Measurements from ENCODE around the gene SYNE1.

The SYNE1 gene

DNA sequence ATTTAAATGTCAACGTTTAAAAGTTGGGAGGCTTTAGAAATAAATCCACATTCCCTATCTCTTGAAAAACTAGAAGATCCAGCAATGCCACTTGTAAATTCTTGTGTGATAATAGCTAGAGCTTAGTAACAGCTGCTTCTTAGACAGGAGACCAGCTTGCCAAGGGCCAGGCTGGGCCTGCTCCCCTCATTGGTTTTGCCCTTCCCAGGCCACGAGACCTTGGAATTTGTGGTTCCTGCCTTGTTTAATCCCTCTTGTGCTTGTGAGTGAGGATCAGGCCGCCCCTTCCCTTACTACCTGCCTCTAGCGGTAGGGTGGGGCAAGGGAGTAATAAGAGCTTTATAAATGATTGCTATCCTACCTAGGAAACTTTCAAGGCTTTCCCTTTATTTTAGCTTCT, 363.5 kb downstream of the SYNE1 start:
- DNase-seq (ENCODE audit: low spot score), result no peak

DNA sequence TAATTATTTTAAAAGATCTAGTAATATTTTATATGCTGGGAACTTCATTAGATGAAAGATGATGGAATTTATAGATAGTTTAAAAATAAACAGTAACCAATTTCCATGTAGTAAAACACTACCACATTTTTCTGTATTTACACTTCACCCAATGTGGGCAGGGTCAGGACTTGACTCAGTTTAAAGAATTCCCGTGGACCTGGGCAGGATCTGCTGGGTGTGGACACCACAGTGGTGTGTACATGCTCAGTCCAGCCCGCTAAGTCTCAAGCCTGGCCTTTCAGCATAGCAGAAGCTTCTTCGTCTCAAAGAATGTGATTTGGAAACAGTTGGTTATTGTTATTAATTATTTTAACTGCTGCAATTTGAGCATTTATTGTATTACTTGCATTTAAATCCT, 364.2 kb downstream of the SYNE1 start:
- no peak for DNase-seq (ENCODE audit: low spot score)

DNA sequence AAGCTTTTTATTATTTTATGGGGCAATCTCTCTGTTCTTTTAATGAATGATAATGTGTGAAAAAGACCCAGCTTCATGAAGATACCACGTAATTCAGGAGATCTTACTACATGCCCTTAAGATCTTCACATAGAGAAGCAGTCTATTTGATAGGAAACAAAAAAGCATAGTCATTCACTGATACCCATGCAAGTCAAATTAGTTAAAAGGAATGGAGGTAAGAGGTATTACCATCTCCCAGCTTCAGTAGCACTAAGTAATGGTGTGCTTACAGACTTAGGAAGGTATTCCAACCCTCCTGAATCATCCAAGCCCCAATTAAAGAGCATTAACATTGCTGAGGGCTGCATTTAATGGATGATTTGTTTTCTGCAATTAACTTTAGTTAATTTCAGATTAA, 364.7 kb downstream of the SYNE1 start:
- DNase-seq (ENCODE audit: low spot score), result no peak

DNA sequence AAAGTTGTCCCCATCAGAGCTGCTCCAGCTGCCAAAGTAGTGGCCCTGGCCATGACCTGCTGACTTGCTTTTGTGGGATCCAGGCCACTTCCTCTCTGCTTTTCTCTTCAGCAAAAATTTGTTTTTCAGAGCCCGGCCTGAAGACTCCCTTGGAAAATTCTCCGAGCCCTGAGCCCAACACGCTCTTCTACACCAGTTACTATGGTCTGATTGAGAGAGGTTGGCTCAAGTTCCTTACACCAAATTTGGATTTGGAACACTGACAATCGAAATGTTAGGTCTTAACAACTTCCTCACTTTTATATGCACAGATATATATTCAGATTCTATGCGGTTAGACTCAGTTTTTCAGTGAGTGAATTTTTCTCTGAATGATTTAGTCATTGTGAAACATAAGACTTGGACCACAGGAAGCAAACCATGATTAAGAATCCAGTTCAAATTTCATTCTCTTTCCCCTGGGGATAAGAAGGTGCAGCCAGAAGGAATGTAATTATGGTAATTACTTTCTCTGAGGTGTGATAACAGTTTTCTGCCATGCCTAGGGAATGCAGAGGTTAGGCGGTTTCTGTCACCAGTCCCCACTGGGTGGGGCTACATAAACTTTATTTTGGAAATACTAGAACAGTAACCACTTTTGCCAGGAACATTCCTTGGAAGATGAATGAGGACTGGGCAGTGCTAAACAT, 365.2 kb downstream of the SYNE1 start:
- DNase-seq (ENCODE audit: low spot score), result no peak

DNA sequence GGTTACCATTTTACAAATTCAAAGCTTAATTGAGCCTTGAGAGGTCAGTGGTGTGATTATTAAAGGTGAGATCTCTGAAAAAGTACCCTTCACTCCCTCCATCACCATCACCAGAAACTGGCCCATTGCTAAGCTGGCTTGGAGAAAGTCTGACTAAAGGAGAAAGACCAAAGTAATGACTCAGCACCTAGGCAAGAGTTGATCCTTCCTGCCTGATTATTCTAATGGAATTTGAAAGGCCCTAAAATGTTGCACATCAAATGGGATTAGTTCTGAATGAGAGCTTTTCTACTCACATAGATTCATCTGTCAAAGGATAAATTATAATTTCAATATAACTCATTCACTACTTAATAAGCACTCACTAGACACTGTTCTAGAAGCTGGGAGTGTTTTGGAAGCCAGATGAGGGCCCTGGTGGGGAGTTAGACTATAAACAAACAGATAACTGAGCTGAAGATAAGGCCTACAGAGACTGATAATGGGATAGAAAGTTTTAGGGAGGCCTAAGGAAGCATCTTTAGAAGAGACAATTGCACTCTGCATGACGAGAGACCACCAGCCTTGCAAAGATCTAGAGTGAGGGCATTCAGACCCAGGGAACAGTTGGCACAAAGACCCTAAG, 366.7 kb downstream of the SYNE1 start:
- no peak for DNase-seq (ENCODE audit: low spot score)

DNA sequence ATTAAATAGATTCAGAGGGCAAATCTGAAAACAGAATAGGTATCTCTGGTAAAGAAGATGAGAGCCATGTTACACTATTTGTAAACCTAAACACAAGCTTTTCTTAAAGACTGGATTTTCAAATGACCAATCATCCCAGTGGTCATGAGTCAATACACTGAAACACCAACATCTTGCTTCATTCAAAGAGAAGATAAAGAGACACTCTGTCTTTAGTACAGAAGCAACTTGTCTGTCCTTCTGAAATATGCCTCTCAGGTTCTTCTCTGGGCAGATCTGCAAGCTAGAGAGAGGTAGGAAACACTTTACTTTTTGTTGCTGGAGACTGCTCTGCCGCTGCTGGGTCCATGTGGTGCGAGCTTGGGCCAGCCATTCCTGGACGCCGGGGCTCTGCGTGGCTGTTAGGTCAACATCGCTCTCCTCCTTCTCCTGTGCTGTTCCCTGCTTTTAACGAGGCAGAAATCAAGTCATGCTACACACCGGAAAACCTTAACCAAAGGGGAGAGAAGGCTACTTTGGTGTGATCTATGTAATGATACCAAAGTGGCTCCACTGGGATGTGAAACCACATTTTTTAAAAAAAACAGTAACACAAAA, 368.2 kb downstream of the SYNE1 start:
- no peak for DNase-seq (ENCODE audit: low spot score)

DNA sequence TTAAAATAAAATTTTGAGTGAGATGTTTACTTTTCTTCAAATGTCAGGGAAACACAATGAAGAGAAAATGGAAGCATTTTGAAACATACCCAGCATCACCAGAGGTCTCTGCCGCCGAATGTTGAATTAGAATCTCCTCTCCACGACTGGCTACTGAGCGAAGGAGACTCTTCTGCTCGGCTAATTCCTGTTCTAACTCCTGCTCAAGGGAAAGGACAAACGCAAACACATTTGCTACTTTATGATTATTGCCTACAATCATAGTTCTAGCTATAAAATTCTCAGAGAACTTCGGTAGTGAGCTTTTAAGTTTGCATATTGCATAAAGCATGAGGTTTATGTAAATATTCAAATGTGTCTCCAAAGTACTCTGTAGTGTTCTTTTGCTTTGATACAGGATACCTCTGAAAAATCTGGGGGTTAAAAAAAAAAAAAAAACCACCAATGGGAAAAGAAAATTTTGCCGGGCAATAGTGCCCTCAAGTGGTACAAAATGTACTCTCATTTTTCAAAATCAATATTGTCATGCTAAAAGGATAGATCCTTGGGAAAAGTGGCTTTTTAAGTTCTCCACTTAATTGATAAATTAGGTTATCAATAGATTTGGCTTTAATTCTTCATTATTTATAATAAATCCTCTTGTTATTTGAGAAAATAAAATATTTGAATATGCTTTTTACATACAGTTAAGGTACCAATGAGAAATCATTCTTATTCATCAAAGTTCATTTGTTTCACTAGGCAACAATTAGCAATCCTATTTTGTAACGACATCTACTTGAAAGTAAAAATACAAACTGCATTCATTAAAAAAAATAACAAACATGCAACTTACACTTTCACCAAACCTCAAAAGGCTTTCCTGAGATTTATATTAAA, 369.0 kb downstream of the SYNE1 start:
- DNase-seq (ENCODE audit: low spot score), result no peak

DNA sequence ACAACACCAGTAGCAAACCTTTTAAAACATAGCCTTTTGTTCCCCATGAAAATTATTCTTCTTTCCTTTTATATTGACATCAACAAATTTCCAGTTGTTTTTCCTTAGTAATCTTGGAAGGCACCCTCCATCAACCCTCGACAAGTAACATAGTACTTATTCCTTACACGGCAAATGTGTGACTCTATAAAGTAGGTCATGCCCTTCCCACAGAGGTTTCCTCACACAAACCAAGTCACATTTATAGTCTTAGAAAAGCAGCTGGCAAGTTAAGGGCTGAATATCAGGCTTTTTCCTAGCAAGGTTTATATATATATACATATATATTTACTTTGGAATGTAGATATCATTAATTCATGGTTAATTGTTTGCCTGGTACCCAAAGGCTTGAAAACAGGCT, 371.5 kb downstream of the SYNE1 start:
- no peak for DNase-seq (ENCODE audit: low spot score)

DNA sequence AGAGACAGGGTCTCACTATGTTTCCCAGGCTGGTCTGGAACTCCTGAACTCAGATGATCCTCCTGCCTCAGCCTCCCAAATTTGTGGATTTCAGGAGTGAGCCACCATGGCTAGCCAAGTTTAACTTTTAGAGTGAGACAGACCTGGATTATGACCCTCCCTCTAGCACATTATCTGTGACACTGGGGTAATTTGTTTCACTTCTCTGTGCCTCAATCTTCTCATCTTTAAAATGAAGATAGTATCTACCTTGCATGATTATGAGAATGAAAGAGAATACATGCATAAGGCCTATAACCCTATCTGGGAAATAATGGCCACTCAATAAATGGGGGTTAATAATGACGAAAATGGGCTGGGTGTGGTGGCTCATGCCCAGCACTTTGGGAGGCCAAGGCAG, 373.6 kb downstream of the SYNE1 start:
- no peak for DNase-seq (ENCODE audit: low spot score)

DNA sequence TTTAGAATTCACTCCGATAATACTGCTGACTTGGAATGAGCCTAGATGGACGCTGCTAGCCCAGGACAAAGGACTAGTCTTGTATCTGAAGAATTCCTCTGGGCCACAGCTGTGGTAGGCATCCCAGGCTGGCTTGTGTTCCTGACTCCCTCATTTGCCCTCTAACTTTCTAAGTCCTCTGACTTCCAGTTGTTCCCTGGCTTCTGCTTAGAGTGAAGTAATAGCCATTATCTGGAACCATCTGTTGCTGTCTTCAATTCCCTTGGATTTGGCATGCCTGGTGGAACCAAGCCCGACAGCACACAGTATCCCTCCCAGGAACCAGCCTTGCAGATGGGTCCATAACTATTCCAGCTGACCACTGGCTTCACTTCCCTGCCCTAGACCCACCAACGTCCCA, 376.0 kb downstream of the SYNE1 start:
- no peak for DNase-seq (ENCODE audit: low spot score)

DNA sequence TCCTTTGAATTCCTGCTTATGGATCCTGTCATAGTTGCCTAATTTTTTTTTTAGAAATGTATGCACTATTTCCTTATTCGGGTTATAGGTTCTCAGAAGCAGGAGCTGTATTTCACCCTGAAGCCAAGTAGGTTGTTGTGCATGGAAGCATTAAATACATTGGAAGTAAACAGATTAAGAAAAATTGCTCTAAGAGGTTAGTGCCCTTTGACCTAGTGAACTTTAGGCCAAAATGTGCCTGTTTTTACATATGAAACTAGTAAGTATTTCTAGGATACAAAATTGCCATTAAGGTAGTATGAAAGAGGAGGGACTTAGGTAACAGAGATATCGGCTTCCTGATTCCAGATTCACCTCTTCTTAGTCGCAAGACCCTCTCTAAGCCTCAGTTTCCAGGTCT, 377.9 kb downstream of the SYNE1 start:
- no peak for DNase-seq (ENCODE audit: low spot score)

DNA sequence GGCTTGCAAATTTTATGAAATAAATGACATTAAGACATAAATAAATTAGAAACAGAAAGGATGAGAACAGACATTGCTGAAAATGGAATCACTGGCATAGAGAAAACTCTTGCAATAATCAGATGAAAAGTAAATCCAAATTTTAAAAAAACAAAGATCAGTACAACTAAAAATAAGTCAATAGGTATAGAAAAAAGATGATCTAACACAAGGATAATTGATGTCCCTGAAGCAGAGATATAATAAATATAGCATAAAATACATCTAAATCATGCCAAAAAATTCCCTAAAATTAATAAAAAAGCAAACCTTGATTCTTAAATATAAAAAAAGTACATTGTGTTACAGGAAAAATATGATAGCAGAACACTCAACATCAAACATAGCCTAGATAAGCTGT, 379.6 kb downstream of the SYNE1 start:
- no peak for DNase-seq (ENCODE audit: low spot score)

DNA sequence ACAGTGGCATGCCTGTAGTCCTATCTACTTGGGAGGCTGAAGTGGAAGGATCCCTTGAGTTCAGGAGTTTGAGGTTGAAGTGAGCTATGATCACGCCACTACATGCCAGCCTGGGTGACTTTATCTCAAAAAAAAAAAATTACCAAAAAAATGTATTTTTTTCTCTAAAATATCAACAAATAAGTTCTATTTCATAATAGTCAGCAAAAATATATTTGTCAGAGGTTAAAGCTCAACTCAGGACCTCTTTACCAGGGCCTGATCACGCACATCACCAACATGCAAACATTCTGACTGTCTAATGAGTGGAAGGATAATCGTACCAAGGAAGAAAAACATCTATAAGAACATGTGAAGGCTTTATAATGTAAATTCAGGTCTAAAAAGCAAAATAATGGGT, 387.0 kb downstream of the SYNE1 start:
- no peak for DNase-seq (ENCODE audit: low spot score)

DNA sequence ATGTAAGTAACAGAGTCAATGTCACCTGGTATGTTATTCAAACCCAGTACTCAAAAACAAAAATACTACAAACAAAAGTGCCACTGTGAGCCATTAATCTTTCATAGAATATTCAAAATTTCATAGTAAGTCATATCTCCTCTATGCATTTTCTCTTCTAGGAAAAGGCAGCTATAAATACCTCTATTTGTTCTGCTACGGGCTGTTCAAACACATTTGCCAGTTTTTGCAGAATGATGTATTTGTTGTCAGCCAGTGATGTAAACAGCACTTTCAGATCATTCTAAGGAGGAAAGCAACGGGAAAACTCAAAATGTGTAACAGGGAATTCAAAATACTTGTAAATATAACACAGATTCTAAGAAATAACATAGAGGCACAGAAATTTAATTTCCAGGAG, 388.2 kb downstream of the SYNE1 start:
- no peak for DNase-seq (ENCODE audit: low spot score)

DNA sequence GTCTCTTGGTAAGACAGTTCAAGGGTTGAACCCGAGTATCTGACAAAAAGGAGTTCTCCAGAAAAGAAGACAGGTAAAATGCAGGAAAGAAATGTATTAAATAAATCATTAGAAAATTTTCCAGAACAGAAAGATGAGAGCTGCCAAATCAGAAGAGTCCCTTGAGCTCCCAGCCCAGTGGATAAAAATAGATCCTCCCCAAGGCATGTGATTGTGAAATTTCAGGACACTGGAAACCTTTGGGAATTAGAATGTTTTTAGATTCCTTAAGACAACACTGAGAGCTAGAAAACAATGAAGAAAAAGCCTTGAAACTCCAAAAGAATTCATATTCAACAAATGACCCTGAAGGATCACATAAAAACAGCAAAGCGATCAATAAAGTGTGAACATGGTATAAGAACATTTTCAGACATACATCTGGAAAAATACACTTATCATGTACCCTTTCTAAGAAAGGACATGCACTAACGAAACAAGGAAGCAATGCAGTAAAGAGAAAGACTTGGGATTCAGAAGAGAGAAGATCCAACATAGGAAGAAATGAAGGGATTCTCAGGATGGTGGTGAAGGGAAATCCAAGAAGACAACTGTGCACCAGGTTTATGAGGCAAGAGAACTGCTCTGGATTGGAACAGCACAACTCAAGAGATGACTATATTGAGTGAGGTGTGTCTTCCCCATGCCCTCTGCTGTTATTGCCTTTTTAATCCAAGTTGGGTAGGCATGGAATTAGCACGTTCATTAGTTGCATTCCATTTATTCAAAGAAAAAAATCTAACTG, 390.4 kb downstream of the SYNE1 start:
- DNase-seq (ENCODE audit: low spot score), result no peak

DNA sequence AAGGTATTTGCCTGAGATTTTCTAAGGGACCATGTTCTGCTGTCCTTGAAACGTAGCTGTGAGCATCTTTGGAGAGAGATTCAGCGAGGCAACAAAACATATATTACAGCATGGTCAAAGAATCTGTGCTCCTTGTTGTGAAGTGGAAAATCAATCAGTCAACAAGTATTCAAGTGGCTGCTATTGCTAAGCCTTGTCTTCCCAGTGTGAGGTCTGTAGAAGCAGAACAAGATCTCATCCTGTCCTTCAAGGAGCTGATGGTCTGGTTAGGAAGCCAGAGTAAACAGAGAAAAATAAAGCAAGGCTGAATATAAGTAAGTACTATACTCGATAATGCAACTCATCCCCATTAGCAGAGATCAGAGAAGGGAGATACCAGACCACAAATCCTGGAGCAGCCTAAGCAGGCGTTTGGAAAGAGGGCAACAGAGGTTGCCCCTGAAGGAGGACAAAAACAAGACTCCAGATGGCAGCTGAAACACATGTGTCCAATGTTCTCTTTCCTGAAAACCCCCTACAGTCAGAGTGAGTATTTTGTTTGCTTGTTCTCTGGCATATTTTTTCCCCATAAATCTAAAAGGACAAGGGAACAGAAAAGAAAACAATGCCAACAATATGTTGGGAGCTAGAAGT, 392.0 kb downstream of the SYNE1 start:
- DNase-seq (ENCODE audit: low spot score), result no peak

DNA sequence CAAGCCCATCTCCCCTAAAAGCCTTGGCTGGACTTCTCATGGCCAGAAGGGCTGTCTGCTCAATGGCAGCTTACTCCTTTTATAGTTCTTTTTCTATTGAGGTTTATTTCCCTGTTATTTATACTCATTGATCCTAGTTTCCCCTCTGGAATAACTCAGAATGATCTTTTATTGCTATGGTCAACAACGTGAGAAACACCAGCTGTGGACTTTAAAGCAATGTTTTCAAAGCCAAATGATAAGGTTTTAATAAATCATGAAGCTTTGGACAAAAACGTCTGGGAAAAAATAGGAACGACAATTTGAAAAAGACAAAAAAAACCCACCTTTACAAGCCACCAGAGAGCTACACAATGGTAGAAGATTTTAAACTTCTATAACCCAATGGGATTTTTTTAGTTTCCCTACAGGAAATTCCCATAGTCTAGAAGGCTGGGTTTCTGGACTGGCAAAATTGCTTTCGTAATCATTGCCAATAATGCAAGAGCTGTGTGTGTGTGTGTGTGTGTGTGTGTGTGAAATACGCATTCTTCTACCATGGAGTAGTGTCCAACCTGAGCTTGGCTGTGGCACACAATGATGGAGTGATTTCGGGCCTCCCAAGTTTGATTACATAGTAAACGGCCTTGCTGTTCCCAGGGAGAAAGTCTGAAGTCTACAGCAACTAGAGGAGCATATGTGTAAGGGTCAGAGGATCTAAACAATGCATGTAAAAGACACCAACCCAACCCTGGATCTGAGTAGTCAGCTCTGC, 396.0 kb downstream of the SYNE1 start:
- no peak for DNase-seq (ENCODE audit: low spot score)

DNA sequence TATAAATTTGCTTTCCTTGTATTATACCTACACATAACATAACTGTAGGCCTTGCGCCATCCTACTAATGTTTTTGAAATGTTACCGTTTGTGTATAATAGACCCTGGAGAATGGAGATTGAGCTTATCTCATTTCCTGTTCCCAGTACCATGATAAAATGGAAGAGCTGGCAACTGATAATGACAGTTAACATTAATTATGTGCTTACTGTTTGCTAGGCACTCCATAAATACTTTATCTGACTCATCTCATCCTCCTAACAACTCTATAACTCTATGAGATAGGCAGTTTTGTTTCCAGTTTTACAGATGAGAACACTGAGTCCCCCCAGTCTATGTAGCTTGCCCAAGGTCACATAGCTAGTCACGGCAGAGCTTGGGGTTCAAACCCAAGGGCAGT, 396.7 kb downstream of the SYNE1 start:
- no peak for DNase-seq (ENCODE audit: low spot score)

DNA sequence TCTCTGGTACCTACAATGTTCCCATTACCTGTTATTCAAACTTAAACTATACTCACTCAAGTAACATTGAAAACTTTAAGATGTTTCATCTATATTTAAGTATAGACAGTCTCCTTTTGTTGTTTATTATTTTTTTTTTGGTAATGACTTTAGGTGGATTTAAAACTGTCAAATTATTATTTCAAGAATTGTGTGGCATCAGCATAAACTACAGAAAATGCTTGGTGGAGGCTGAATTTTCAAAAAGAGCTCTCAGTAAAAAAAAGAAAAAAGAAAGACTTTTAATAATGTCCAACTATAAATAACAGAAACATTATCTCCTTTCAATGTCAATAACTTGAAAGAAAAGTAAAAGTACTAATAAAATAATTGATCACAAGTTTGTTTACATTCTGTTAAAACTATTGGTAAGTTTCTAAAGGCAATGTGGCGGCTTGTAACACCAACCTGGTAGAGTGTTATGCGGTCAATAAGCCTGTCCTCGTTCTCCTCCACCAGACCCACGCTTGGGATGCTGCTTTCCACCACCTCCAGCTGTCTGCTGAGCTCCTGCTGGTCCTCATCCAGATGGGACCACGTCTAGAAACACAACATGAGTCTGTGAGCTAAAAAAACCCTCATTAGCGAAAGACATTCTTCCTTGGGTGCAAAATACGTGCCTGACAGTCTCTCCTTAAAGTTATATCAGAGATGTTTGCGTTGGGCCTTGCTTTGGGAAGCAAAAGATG, 400.6 kb downstream of the SYNE1 start:
- no peak for DNase-seq (ENCODE audit: low spot score)
